IMR-90 (cell line): ENCODE results near the gene CSRP1. TPM values are rescaled to one million over a fixed set of nuclear protein-coding genes. Genes with fewer than 3 reads are reported as not detected.

Experiments
- ATAC-seq: fragments of 200-7000 bp; cut with Tn5 transposase; 2 replicates; pipeline ENCODE4 v1.9.1; 2020; ENCODE audit warnings: low read depth, mild to moderate bottlenecking, moderate library complexity
- BruUV-seq: library from RNA; stranded (reverse); fragments of 400-500 nt; replicated peaks from 2 replicates; lab custom pipeline; 2021; lab: Mats Ljungman, UMichigan
- CTCF ChIA-PET: fragments of 300-600 bp; formaldehyde crosslinking; extraction: SDS; loops from one replicate; lab custom pipeline; 2021; ENCODE audit warnings: antibody characterized with exemption; lab: Yijun Ruan, JAX
- POLR2A ChIA-PET: fragments of 300-600 bp; sonication (Branson Sonifier 250); formaldehyde crosslinking; loops from one replicate; lab custom pipeline; 2022; ENCODE audit warnings: antibody characterized with exemption; ENCODE audit not compliant: unreplicated experiment; lab: Charles Lee
- DNase-seq: peaks from one replicate; pipeline ENCODE4 v3.0.0; 2013
- H2AFZ ChIP-seq: replicated peaks from 2 replicates; pipeline ENCODE3; 2013; ENCODE audit warnings: low read length, mild to moderate bottlenecking; ENCODE audit not compliant: poor library complexity
- H2AK5ac ChIP-seq: 2 replicates; pipeline ENCODE4 v1.6.1; 2013; ENCODE audit warnings: low read depth, low read length, inconsistent platforms
- H2AK9ac ChIP-seq: replicated peaks from 2 replicates; pipeline ENCODE3; 2013; ENCODE audit warnings: mild to moderate bottlenecking, low read depth, low read length, moderate library complexity; ENCODE audit not compliant: poor library complexity
- H2BK120ac ChIP-seq: 2 replicates; pipeline ENCODE4 v1.6.1; 2013; ENCODE audit warnings: low read depth, low read length, inconsistent platforms
- H2BK15ac ChIP-seq: 3 replicates; pipeline ENCODE4 v1.6.1; 2013; ENCODE audit warnings: low read depth, low read length, inconsistent platforms
- H2BK20ac ChIP-seq: 2 replicates; pipeline ENCODE4 v1.6.1; 2013; ENCODE audit warnings: low read depth, mild to moderate bottlenecking, inconsistent platforms, low read length, moderate library complexity
- H2BK5ac ChIP-seq: 2 replicates; pipeline ENCODE4 v1.6.1; 2013; ENCODE audit warnings: mild to moderate bottlenecking, low read depth, low read length, inconsistent platforms; ENCODE audit not compliant: poor library complexity, severe bottlenecking
- H3K14ac ChIP-seq: replicated peaks from 2 replicates; pipeline ENCODE4 v1.6.1; 2013; ENCODE audit warnings: low read depth, low read length, inconsistent platforms
- H3K18ac ChIP-seq: 2 replicates; pipeline ENCODE4 v1.6.1; 2013; ENCODE audit warnings: low read depth, low read length, control low read depth
- H3K23ac ChIP-seq: 2 replicates; pipeline ENCODE4 v1.6.1; 2013; ENCODE audit warnings: low read depth, low read length, inconsistent platforms
- H3K27ac ChIP-seq: 2 replicates; pipeline ENCODE4 v1.5.1; 2013; ENCODE audit warnings: mild to moderate bottlenecking, control low read depth, low read length; ENCODE audit not compliant: insufficient read depth
- H3K27me3 ChIP-seq: 2 replicates; pipeline ENCODE4 v1.6.1; 2013; ENCODE audit warnings: low read length; ENCODE audit not compliant: control insufficient read depth, insufficient read depth
- H3K36me3 ChIP-seq: 2 replicates; pipeline ENCODE4 v1.6.1; 2013; ENCODE audit warnings: low read length, mixed read lengths; ENCODE audit not compliant: control insufficient read depth, insufficient read depth
- H3K4ac ChIP-seq: 2 replicates; pipeline ENCODE4 v1.6.1; 2013; ENCODE audit warnings: low read depth, low read length, inconsistent platforms
- H3K4me1 ChIP-seq: 2 replicates; pipeline ENCODE4 v1.6.1; 2013; ENCODE audit warnings: low read length, mixed read lengths; ENCODE audit not compliant: control insufficient read depth, insufficient read depth
- H3K4me2 ChIP-seq: 2 replicates; pipeline ENCODE4 v1.6.1; 2013; ENCODE audit warnings: low read depth, mild to moderate bottlenecking, control low read depth, low read length, moderate library complexity
- H3K4me3 ChIP-seq: 2 replicates; pipeline ENCODE4 v1.5.1; 2013; ENCODE audit warnings: low read depth, mild to moderate bottlenecking, control low read depth, low read length, moderate library complexity; ENCODE audit not compliant: insufficient read depth
- H3K56ac ChIP-seq: 2 replicates; pipeline ENCODE4 v1.6.1; 2013; ENCODE audit warnings: low read length, inconsistent platforms; ENCODE audit not compliant: insufficient read depth; ENCODE audit errors: extremely low read depth
- H3K79me1 ChIP-seq, 2 experiments: 2 replicates each; pipeline ENCODE4 v1.6.1; 2013; ENCODE audit warnings: low read length in 2 of 2, inconsistent platforms in 1 of 2, low read depth in 1 of 2
- H3K9ac ChIP-seq: 2 replicates; pipeline ENCODE4 v1.6.1; 2013; ENCODE audit warnings: low read depth, low read length, control low read depth
- H3K9me1 ChIP-seq: 2 replicates; pipeline ENCODE4 v1.6.1; 2013; ENCODE audit warnings: low read length, inconsistent platforms; ENCODE audit not compliant: insufficient read depth
- H3K9me3 ChIP-seq: 2 replicates; pipeline ENCODE4 v1.6.1; 2013; ENCODE audit warnings: low read length; ENCODE audit not compliant: control insufficient read depth, insufficient read depth
- H4K20me1 ChIP-seq: 2 replicates; pipeline ENCODE4 v1.6.1; 2013; ENCODE audit warnings: low read length, inconsistent platforms; ENCODE audit not compliant: insufficient read depth
- H4K5ac ChIP-seq: 2 replicates; pipeline ENCODE4 v1.6.1; 2013; ENCODE audit warnings: mild to moderate bottlenecking, low read depth, low read length, control low read depth
- H4K8ac ChIP-seq, 2 experiments: 2 replicates each; pipeline ENCODE4 v1.6.1; 2013; ENCODE audit warnings: low read depth in 2 of 2, low read length in 2 of 2, control low read depth in 1 of 2, inconsistent platforms in 1 of 2
- H4K91ac ChIP-seq: 2 replicates; pipeline ENCODE4 v1.6.1; 2013; ENCODE audit warnings: low read depth, low read length, inconsistent platforms; ENCODE audit not compliant: insufficient read depth
- FOS ChIP-seq: fragments of 150-350 bp; IDR thresholded peaks from 2 replicates; pipeline ENCODE4 v1.6.1; 2016; ENCODE audit warnings: low read depth, low read length
- RAD21 ChIP-seq: IDR thresholded peaks from 2 replicates; pipeline ENCODE4 v1.6.1; 2012; ENCODE audit warnings: low read length, improper control_type of control experiment
- WGBS, 2 experiments: methylation state at CpG; one replicate each; pipeline versions ENCODE4 v1.1.5 to v1.1.7; 2013; ENCODE audit warnings: missing lambda C conversion rate in 2 of 2; ENCODE audit not compliant: insufficient read length in 1 of 2; ENCODE audit errors: extremely low coverage in 2 of 2; 5-methylcytosine and 5-hydroxymethylcytosine counted together
- dilution Hi-C: fragments of 300-500 bp; cut with HindIII; formaldehyde crosslinking; loops from one replicate; pipeline ENCODE4 v1.14.3; 2018; ENCODE audit warnings: low sequenced_read_pairs; ENCODE audit not compliant: unreplicated experiment
- in situ Hi-C: fragments of 300-500 bp; cut with MboI; formaldehyde crosslinking; loops from 3 replicates; pipeline ENCODE4 v1.14.3; 2019; ENCODE audit warnings: low sequenced_read_pairs, inconsistent platforms, mixed read lengths
- intact Hi-C: fragments of 100-400 bp; cut with micrococcal nuclease; formaldehyde crosslinking; loops from 2 replicates; pipeline ENCODE4 v1.10.0; 2022
- polyA plus RNA-seq, 3 experiments: library from polyadenylated mRNA; depleted of rRNA; stranded (reverse); fragments of >200 nt; gene quantifications; 2 replicates each; pipeline ENCODE4 v1.2.3, GENCODE V29; 2012; ENCODE audit warnings: low replicate concordance in 1 of 3
- total RNA-seq: library from RNA; depleted of rRNA; stranded (reverse); fragments of >200 nt; gene quantifications from 2 replicates; pipeline ENCODE4 v1.2.3, GENCODE V29; 2012

The CSRP1 gene
- total and polyA plus RNA-seq, 2 of the 4 experiments (the other 2 are of a cell fraction) = 1,037 to 1,498 TPM

GRCh38 chr1:201508809-201509208 lies 1.9 kb upstream of the CSRP1 start:
- TF ChIP-seq RAD21 (no peak), FOS (peak; percentile 55; the same call in 1 of the 2 replicates)
- no peak overlapping the region for H2AFZ ChIP-seq
- CTCF ChIA-PET = no interaction called here
- in situ Hi-C loops (no loop called here), intact Hi-C loops (loop anchor here (5.0 kb wide), 1 partner anchor 42 kb away; the partner anchor contains the start of gene PHLDA3), dilution Hi-C loops (no loop called here)
- H3K18ac ChIP-seq = peak overlapping the region; percentile 46; the same call in 1 of the 2 replicates
- peaks cover 19% of the 10 kb centered on the region for H3K9me1 ChIP-seq
- no CpG with 5 or more reads among the region's 2 CpGs for WGBS, 2 experiments
- peak overlapping the region; percentile 74 for H3K4ac ChIP-seq
- H3K4me1 ChIP-seq = peaks cover 28% of the 10 kb centered on the region
- H2BK5ac ChIP-seq = peak overlapping the region; percentile 94
- H4K5ac ChIP-seq = peak overlapping the region; percentile 52; the same call in 1 of the 2 replicates
- H2BK120ac ChIP-seq = peak overlapping the region; percentile 56
- no peak overlapping the region for H2AK9ac ChIP-seq
- peak overlapping the region; percentile 87 for H2BK20ac ChIP-seq
- peak overlapping the region; percentile 43; the same call in 1 of the 2 replicates for H3K4me2 ChIP-seq
- peak overlapping the region; percentile 82 for H3K14ac ChIP-seq
- ATAC-seq (peak; percentile 25), DNase-seq (peak; percentile 81)
- H3K9ac ChIP-seq = peak overlapping the region; percentile 2; the same call in 1 of the 2 replicates
- H3K36me3 ChIP-seq = peaks cover 2% of the 10 kb centered on the region; the same call in 1 of the 2 replicates
- peak overlapping the region; percentile 24; the same call in 1 of the 2 replicates for H3K56ac ChIP-seq
- no peak overlapping the region for H3K4me3 ChIP-seq
- H3K9me3 ChIP-seq = no peaks in the 10 kb centered on the region
- peak overlapping the region; percentile 79 for H2AK5ac ChIP-seq
- POLR2A ChIA-PET = interaction anchor here (2.3 kb wide), 1 partner anchor 40 kb away, joined by 7 read pairs; the partner anchor contains the start of gene PHLDA3
- peak overlapping the region; percentile 63 for H4K91ac ChIP-seq
- peaks cover 7 to 26% of the 10 kb centered on the region in 2 experiments; a peak in 2 of 4 replicates for H3K79me1 ChIP-seq
- peaks cover 14% of the 10 kb centered on the region for H4K20me1 ChIP-seq
- no TSS peak for BruUV-seq
- H3K23ac ChIP-seq = peak overlapping the region; percentile 51
- peak overlapping the region; percentile 52; the same call in 1 of the 2 replicates for H3K27ac ChIP-seq
- H4K8ac ChIP-seq = peak overlapping the region; percentile 1 to 53; a peak in 2 of 4 replicates
- H2BK15ac ChIP-seq = peak overlapping the region; percentile 64; the same call in 2 of the 3 replicates
- no peaks in the 10 kb centered on the region for H3K27me3 ChIP-seq
